Measurements from ENCODE around the gene TTF2. TPM values are rescaled to one million over a fixed set of nuclear protein-coding genes. Genes with fewer than 3 reads are reported as not detected.

TTF2 gene
- total and polyA plus RNA-seq, 2 of the 8 experiments (the other 6 are each of a cell fraction or from before 2014, with no cell fraction given) = 16.9 to 89.6 TPM

GRCh38 chr1:117015724-117016123 lies 44.4 kb upstream of the TTF2 start:
- WGBS, 2 experiments (ENCODE audit: extremely low coverage in 1 of 2, insufficient coverage in 1 of 2, insufficient read length in 1 of 2, insufficient replicate concordance in 2 of 2, low coverage in 1 of 2, low lambda C conversion rate in 2 of 2, missing lambda C conversion rate in 1 of 2) = 88% methylated on average over 3 of the region's 3 CpGs; no CpG with 5 or more reads in 1 of the 2 experiments

More at GRCh38 chr1:117015724-117016123, 44.4 kb upstream of the TTF2 start:
- DNase-seq (ENCODE audit: low read depth in 1 of 2, low spot score in 2 of 2) = no peak
- Histone ChIP-seq H3K79me1 (ENCODE audit: low read depth, low read length) (no peaks in the 10 kb centered on the region), H3K56ac (replicated peaks; ENCODE audit: insufficient read length, low read depth, low read length) (no peak overlapping the region), H3K9me3 (ENCODE audit: insufficient read depth in 2 of 2, low read depth in 1 of 2, low read length in 1 of 2) (no peaks in the 10 kb centered on the region), H2AK5ac (ENCODE audit: low read depth, low read length) (no peak overlapping the region), H3K14ac (ENCODE audit: insufficient read length) (no peak overlapping the region), H3K4me2 (ENCODE audit: insufficient read depth in 1 of 2, low read depth in 2 of 2, low read length in 2 of 2) (no peak overlapping the region), H3K27me3 (replicated peaks in 1 of 4; ENCODE audit: control insufficient read depth in 3 of 4, extremely low read depth in 1 of 4, insufficient read depth in 3 of 4, low read length in 3 of 4) (no peaks in the 10 kb centered on the region), H3K23me2 (ENCODE audit: low read depth, low read length) (no peaks in the 10 kb centered on the region), H2AFZ (ENCODE audit: low read length) (no peak overlapping the region), H4K20me1 (replicated peaks in 1 of 2; ENCODE audit: control insufficient read depth in 1 of 2, insufficient read depth in 2 of 2, low read length in 2 of 2) (no peaks in the 10 kb centered on the region), H4K8ac (ENCODE audit: extremely low read depth, insufficient read depth, low read length) (no peak overlapping the region), H3K4me1 (replicated peaks in 1 of 4; ENCODE audit: control insufficient read depth in 3 of 4, insufficient read depth in 4 of 4, low read length in 3 of 4) (0 out of 7 replicates have a peak, but pooled peaks cover 0 to under 1% (median 0%) of the 10 kb centered on the region in 4 experiments), H3K23ac (ENCODE audit: insufficient read length) (no peak overlapping the region), H3K18ac (ENCODE audit: extremely low read depth, low read length) (no peak overlapping the region), H4K5ac (ENCODE audit: insufficient read length, low read depth, low read length) (no peak overlapping the region), H2BK12ac (ENCODE audit: low read depth, low read length) (no peak overlapping the region), H4K91ac (replicated peaks; ENCODE audit: insufficient read length, low read length) (no peak overlapping the region), H2BK20ac (ENCODE audit: low read length) (no peak overlapping the region), H3K27ac (ENCODE audit: low read depth, low read length) (no peak overlapping the region), H3K4me3 (ENCODE audit: extremely low read depth in 1 of 4, insufficient read depth in 2 of 4, low read depth in 3 of 4, low read length in 4 of 4) (no peak overlapping the region), H3K9ac (replicated peaks in 1 of 4; ENCODE audit: extremely low read depth in 1 of 4, low read depth in 3 of 4, low read length in 3 of 4) (no peak overlapping the region), H3K4ac (replicated peaks; ENCODE audit: insufficient read length, low read depth, low read length) (no peak overlapping the region), H3K36me3 (ENCODE audit: control insufficient read depth in 2 of 4, insufficient read depth in 4 of 4, low read length in 3 of 4) (no peaks in the 10 kb centered on the region), H3K79me2 (ENCODE audit: control insufficient read depth in 1 of 2, insufficient read depth in 2 of 2, low read length in 2 of 2) (no peaks in the 10 kb centered on the region), H2BK5ac (ENCODE audit: low read depth, low read length) (no peak overlapping the region), H2BK15ac (ENCODE audit: low read length) (no peak overlapping the region), H2BK120ac (replicated peaks; ENCODE audit: low read depth, low read length) (no peak overlapping the region)
- no peak for TF ChIP-seq NANOG (IDR thresholded peaks at IDR 0.05; ENCODE audit: insufficient read depth, low read depth, low read length, poor library complexity, severe bottlenecking)
- TF ChIP-seq PHF8 (conservative IDR thresholded peaks at IDR 0.05; ENCODE audit: low read depth, low read length) = no peak
- TF ChIP-seq RAD21 (IDR thresholded peaks at IDR 0.05 in 1 of 2, conservative IDR thresholded peaks at IDR 0.05 in 1 of 2; ENCODE audit: low read depth in 2 of 2, low read length in 2 of 2) = no peak
- no peak for TF ChIP-seq CEBPB (IDR thresholded peaks at IDR 0.05; ENCODE audit: low read depth, low read length)
- TF ChIP-seq RXRA (IDR thresholded peaks at IDR 0.05; ENCODE audit: insufficient read depth, low read depth, low read length) = no peak
- no peak for TF ChIP-seq SIN3A (conservative IDR thresholded peaks at IDR 0.05 in 1 of 2, IDR thresholded peaks at IDR 0.05 in 1 of 2; ENCODE audit: low read depth in 1 of 2, low read length in 2 of 2)
- TF ChIP-seq CHD2 (IDR thresholded peaks at IDR 0.05; ENCODE audit: low read length) = no peak
- ChIA-PET CTCF (ENCODE audit: partially characterized antibody) (interaction anchor here (1.0 kb wide), 1 partner anchor 45 kb away, joined by 3 read pairs; the partner anchor contains the start of gene TTF2), POLR2A (ENCODE audit: partially characterized antibody) (no interaction called here)
- no peak for FAIRE-seq
